ENCODE results near the gene POLD3. TPM values are rescaled to one million over a fixed set of nuclear protein-coding genes. Genes with fewer than 3 reads are reported as not detected.
"Not testable (repeated sequence)": the region's sequence is repeated elsewhere in the genome, so short reads cannot be mapped to it uniquely, and the experiment has no call there.

POLD3 gene
- total RNA-seq, 1 donor from 2014 or later, result 13.5 TPM

GRCh38 chr11:74654976-74655375, 62.6 kb downstream of the POLD3 start:
- Histone ChIP-seq H3K4me3 (no peak overlapping the region), H3K27me3 (no peaks in the 10 kb centered on the region), H3K27ac (no peak overlapping the region), H3K36me3 (no peaks in the 10 kb centered on the region), H3K4me1 (peaks cover 4% of the 10 kb centered on the region), H3K9me3 (no peaks in the 10 kb centered on the region)
- DNase-seq (ENCODE audit: extremely low spot score in 2 of 2), result no peak
- TF ChIP-seq POLR2AphosphoS5 (IDR thresholded peaks at IDR 0.05; ENCODE audit: insufficient read depth in 1 of 2, low read depth in 1 of 2) (no peak), POLR2A (IDR thresholded peaks at IDR 0.05) (no peak), CTCF (IDR thresholded peaks at IDR 0.05) (no peak)
- intact Hi-C loops (cut with DNase I), result no loop called here

GRCh38 chr11:74659124-74659523, 66.7 kb downstream of the POLD3 start:
- DNase-seq (ENCODE audit: extremely low spot score in 2 of 2); H3K4me3 ChIP-seq; H3K27me3 ChIP-seq; intact Hi-C loops (cut with DNase I); H3K9me3 ChIP-seq; H3K27ac ChIP-seq; H3K4me1 ChIP-seq; H3K36me3 ChIP-seq: not testable (repeated sequence)

GRCh38 chr11:74662487-74663103, 70.2 kb downstream of the POLD3 start:
- H3K36me3 ChIP-seq, result no peaks in the 10 kb centered on the region
- intact Hi-C loops (cut with DNase I), result no loop called here
- no peak for DNase-seq (ENCODE audit: extremely low spot score in 2 of 2)
- H3K4me1 ChIP-seq, result no peaks in the 10 kb centered on the region
- H3K27me3 ChIP-seq, result no peaks in the 10 kb centered on the region
- TF ChIP-seq CTCF (IDR thresholded peaks at IDR 0.05) (no peak), POLR2AphosphoS5 (IDR thresholded peaks at IDR 0.05; ENCODE audit: insufficient read depth in 1 of 2, low read depth in 1 of 2) (no peak), POLR2A (IDR thresholded peaks at IDR 0.05) (no peak)
- H3K9me3 ChIP-seq, result no peaks in the 10 kb centered on the region
- no peak overlapping the region for H3K27ac ChIP-seq
- no peak overlapping the region for H3K4me3 ChIP-seq

GRCh38 chr11:74663315-74663714, 70.9 kb downstream of the POLD3 start:
- Histone ChIP-seq H3K4me1 (no peaks in the 10 kb centered on the region), H3K4me3 (no peak overlapping the region), H3K36me3 (no peaks in the 10 kb centered on the region), H3K27me3 (no peaks in the 10 kb centered on the region), H3K9me3 (no peaks in the 10 kb centered on the region), H3K27ac (no peak overlapping the region)
- DNase-seq (ENCODE audit: extremely low spot score in 2 of 2), result no peak
- intact Hi-C loops (cut with DNase I), result no loop called here
- TF ChIP-seq POLR2A (IDR thresholded peaks at IDR 0.05) (no peak), POLR2AphosphoS5 (IDR thresholded peaks at IDR 0.05; ENCODE audit: insufficient read depth in 1 of 2, low read depth in 1 of 2) (no peak), CTCF (IDR thresholded peaks at IDR 0.05) (no peak)

DNA sequence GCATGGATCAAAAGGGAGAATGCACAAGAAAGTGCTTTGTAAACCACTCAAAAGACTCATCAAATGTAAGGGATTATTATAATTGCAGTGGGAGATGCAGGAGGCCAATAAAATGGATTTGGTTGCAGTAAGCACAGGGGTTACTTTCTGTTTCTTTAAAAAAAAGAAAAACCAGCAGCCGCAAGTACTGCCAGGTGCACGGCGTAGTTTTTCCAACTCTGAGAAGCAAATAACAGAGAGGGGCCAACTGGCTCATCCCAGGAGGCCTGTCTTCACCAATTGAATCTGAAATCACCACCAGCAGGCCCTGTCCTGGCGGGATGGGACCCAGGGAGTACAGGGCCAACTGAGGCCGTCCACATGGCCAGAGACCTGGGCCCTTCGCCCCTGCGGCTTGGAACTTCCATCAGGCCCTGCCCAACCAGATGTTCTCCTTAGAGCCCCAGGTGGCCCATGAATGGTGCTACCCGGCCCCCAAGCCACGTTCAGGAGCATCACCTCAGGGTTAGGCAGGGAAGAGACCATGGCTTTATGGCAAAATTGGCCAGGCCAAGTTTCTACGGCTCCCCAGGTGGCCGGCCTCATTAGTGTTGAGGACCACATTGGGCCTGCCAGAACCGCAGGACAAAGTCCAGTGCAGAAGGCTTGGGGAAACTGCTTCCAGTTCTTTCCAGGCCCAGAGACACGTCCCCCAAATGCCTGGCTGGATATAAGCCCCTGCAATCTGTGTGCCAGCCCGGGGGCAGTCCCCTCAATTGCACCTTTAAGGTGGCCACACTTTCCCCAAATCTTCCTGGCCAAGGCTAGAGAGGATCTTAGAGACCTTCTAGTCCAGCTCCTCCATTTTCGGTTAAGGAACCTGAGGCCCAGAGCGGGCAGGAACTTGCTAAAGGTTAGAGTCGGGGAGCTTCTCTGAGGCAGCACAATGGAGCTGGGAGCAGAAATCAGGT, 77.1 kb downstream of the POLD3 start:
- TF ChIP-seq CTCF (IDR thresholded peaks at IDR 0.05) (no peak), POLR2AphosphoS5 (IDR thresholded peaks at IDR 0.05; ENCODE audit: insufficient read depth in 1 of 2, low read depth in 1 of 2) (no peak), POLR2A (IDR thresholded peaks at IDR 0.05) (no peak)
- no peak for DNase-seq (ENCODE audit: extremely low spot score in 2 of 2)
- intact Hi-C loops (cut with DNase I), result no loop called here
- Histone ChIP-seq H3K4me3 (no peak overlapping the region), H3K9me3 (no peaks in the 10 kb centered on the region), H3K27me3 (no peaks in the 10 kb centered on the region), H3K36me3 (no peaks in the 10 kb centered on the region), H3K4me1 (peaks cover 18% of the 10 kb centered on the region), H3K27ac (no peak overlapping the region)
